PFSK-1 (cell line): Measurements from ENCODE around the gene ZNF460.

ENCODE experiments used
- POLR2AphosphoS5 ChIP-seq: IDR thresholded peaks from 2 replicates; pipeline ENCODE4 v1.6.1; 2012; ENCODE audit warnings: low read depth, mild to moderate bottlenecking, control low read depth, low read length, moderate library complexity
- REST ChIP-seq, 2 experiments: IDR thresholded peaks; 2 replicates each; pipeline versions ENCODE4 v1.6.1 to v1.8.0; 2011 to 2012; ENCODE audit warnings: low read depth in 2 of 2, low read length in 2 of 2, control low read depth in 1 of 2, inconsistent platforms in 1 of 2, mild to moderate bottlenecking in 1 of 2, moderate library complexity in 1 of 2; ENCODE audit not compliant: insufficient read depth in 1 of 2
- SIN3A ChIP-seq: IDR thresholded peaks from 2 replicates; pipeline ENCODE4 v1.6.1; 2012; ENCODE audit warnings: mild to moderate bottlenecking, low read length, moderate library complexity, borderline replicate concordance; ENCODE audit not compliant: insufficient read depth
- TAF1 ChIP-seq: IDR thresholded peaks from 2 replicates; pipeline ENCODE4 v1.6.1; 2012; ENCODE audit warnings: low read length, control low read depth, borderline replicate concordance; ENCODE audit not compliant: insufficient read depth

- TF ChIP-seq TAF1 (no peak), POLR2AphosphoS5 (no peak), SIN3A (no peak), REST (IDR thresholded peaks at IDR 0.05; ENCODE audit: insufficient read depth in 1 of 2, low read depth in 2 of 2, low read length in 2 of 2) (no peak)
These were observed 10.6 kb upstream of the ZNF460 start for GRCh38 chr19:57269515-57270250.
